ENCODE data around the gene PPP2R5A. TPM values are rescaled to one million over a fixed set of nuclear protein-coding genes. Genes with fewer than 3 reads are reported as not detected.
A peak's percentile ranks its signal among the peaks of the same experiment; 100 is the strongest.

PPP2R5A gene
- total and polyA plus RNA-seq, 2 of the 13 experiments (the other 11 are each of a cell fraction or from before 2014, with no cell fraction given): 22.0 to 31.4 TPM

GRCh38 chr1:212284744-212285684 lies at the start of gene PPP2R5A (continued):
- TF ChIP-seq ZNF460 (CRISPR knock-in tag; IDR thresholded peaks at IDR 0.05; ENCODE audit: borderline replicate concordance) (no peak; the same call in 1 of the 2 replicates), ZNF10 (CRISPR knock-in tag; IDR thresholded peaks at IDR 0.05; ENCODE audit: borderline replicate concordance, low read depth) (no peak), GLI4 (CRISPR knock-in tag; IDR thresholded peaks at IDR 0.05; ENCODE audit: borderline replicate concordance) (no peak), ONECUT2 (CRISPR knock-in tag; IDR thresholded peaks at IDR 0.05) (no peak), ZFYVE20 (CRISPR knock-in tag; IDR thresholded peaks at IDR 0.05; ENCODE audit: borderline replicate concordance, low read depth) (no peak), TOE1 (CRISPR knock-in tag; IDR thresholded peaks at IDR 0.05) (peak; percentile 33; the same call in 1 of the 2 replicates), ZBTB7B (CRISPR knock-in tag; IDR thresholded peaks at IDR 0.05) (peak; percentile 38; the same call in 1 of the 2 replicates), ZNF773 (CRISPR knock-in tag; IDR thresholded peaks at IDR 0.05; ENCODE audit: borderline replicate concordance) (no peak), ZNF207 (IDR thresholded peaks at IDR 0.05; ENCODE audit: borderline replicate concordance) (no peak), SIX4 (CRISPR knock-in tag; IDR thresholded peaks at IDR 0.05) (no peak), RARG (CRISPR knock-in tag; IDR thresholded peaks at IDR 0.05; ENCODE audit: low read depth) (no peak), PHF5A (CRISPR knock-in tag; IDR thresholded peaks at IDR 0.05; ENCODE audit: low read depth, unreplicated experiment) (no peak), MEIS1 (CRISPR knock-in tag; IDR thresholded peaks at IDR 0.05; ENCODE audit: borderline replicate concordance) (peak; percentile 99), ZNF501 (CRISPR knock-in tag; IDR thresholded peaks at IDR 0.05) (peak; percentile 82), ZNF382 (CRISPR knock-in tag; IDR thresholded peaks at IDR 0.05; ENCODE audit: borderline replicate concordance) (no peak), ZXDC (CRISPR knock-in tag; IDR thresholded peaks at IDR 0.05) (0 out of 2 replicates have a peak, but pooled peaks have one; percentile 43), ZFP82 (CRISPR knock-in tag; IDR thresholded peaks at IDR 0.05; ENCODE audit: borderline replicate concordance) (peak; percentile 79; the same call in 1 of the 2 replicates), HES4 (CRISPR knock-in tag; IDR thresholded peaks at IDR 0.05; ENCODE audit: borderline replicate concordance) (no peak), ZNF335 (CRISPR knock-in tag; IDR thresholded peaks at IDR 0.05) (peak; percentile 50), RXRA (CRISPR knock-in tag; IDR thresholded peaks at IDR 0.05) (peak; percentile 68), NCOA1 (CRISPR knock-in tag; IDR thresholded peaks at IDR 0.05) (no peak), ZGPAT (CRISPR knock-in tag; IDR thresholded peaks at IDR 0.05) (peak; percentile 54)
- TF ChIP-seq, protein P1, sequence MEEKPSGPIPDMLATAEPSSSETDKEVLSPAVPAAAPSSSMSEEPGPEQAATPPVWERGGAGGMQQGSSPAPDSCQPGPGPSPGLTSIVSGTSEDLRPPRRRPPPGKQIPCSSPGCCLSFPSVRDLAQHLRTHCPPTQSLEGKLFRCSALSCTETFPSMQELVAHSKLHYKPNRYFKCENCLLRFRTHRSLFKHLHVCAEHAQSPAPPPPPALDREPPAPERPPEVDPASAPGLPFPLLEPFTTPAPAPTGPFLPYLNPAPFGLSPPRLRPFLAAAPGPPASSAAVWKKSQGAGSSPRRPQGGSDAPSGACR (CRISPR knock-in tag; IDR thresholded peaks at IDR 0.05): no peak
- TF ChIP-seq, protein P2, sequence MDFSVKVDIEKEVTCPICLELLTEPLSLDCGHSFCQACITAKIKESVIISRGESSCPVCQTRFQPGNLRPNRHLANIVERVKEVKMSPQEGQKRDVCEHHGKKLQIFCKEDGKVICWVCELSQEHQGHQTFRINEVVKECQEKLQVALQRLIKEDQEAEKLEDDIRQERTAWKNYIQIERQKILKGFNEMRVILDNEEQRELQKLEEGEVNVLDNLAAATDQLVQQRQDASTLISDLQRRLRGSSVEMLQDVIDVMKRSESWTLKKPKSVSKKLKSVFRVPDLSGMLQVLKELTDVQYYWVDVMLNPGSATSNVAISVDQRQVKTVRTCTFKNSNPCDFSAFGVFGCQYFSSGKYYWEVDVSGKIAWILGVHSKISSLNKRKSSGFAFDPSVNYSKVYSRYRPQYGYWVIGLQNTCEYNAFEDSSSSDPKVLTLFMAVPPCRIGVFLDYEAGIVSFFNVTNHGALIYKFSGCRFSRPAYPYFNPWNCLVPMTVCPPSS (IDR thresholded peaks at IDR 0.05): no peak

All from HepG2 (cell line).